HEK293 (cell line): ENCODE data around the gene GNPDA1.

Experiments used
- GLI4 ChIP-seq: fragments of 450-650 bp; formaldehyde crosslinking; IDR thresholded peaks from 2 replicates; pipeline ENCODE4 v1.5.1; 2016; ENCODE audit warnings: missing biosample characterization, missing genetic modification characterization
- KLF8 ChIP-seq: fragments of 450-650 bp; formaldehyde crosslinking; IDR thresholded peaks from 2 replicates; pipeline ENCODE4 v1.5.1; 2016; ENCODE audit warnings: missing biosample characterization, missing genetic modification characterization
- TCF7L2 ChIP-seq: IDR thresholded peaks from 2 replicates; pipeline ENCODE4 v1.6.1; 2011; ENCODE audit warnings: low read depth, mild to moderate bottlenecking, inconsistent platforms, low read length, moderate library complexity, borderline replicate concordance
- ZBTB7A ChIP-seq: fragments of 450-650 bp; formaldehyde crosslinking; IDR thresholded peaks from 2 replicates; pipeline ENCODE4 v1.5.1; 2016; ENCODE audit warnings: low read depth, missing biosample characterization, missing genetic modification characterization
- ZNF19 ChIP-seq: fragments of 450-650 bp; formaldehyde crosslinking; IDR thresholded peaks from 2 replicates; pipeline ENCODE4; 2016; ENCODE audit warnings: missing biosample characterization, missing genetic modification characterization, low read depth
- ZNF324 ChIP-seq: fragments of 450-650 bp; formaldehyde crosslinking; IDR thresholded peaks from 2 replicates; pipeline ENCODE4 v1.5.1; 2016; ENCODE audit warnings: missing biosample characterization, missing genetic modification characterization
- TF ChIP-seq, protein P1 (sequence below): fragments of 450-650 bp; formaldehyde crosslinking; IDR thresholded peaks from 2 replicates; pipeline ENCODE4 v1.5.1; 2016; ENCODE audit warnings: missing biosample characterization, missing genetic modification characterization, low read depth
- TF ChIP-seq, protein P2 (sequence below): fragments of 450-650 bp; formaldehyde crosslinking; IDR thresholded peaks from 2 replicates; pipeline ENCODE4 v1.5.1; 2016; ENCODE audit warnings: missing biosample characterization, missing genetic modification characterization
- TF ChIP-seq, protein P3 (sequence below): fragments of 450-650 bp; formaldehyde crosslinking; IDR thresholded peaks from 2 replicates; pipeline ENCODE4 v1.5.1; 2017; ENCODE audit warnings: missing biosample characterization, missing genetic modification characterization

DNA sequence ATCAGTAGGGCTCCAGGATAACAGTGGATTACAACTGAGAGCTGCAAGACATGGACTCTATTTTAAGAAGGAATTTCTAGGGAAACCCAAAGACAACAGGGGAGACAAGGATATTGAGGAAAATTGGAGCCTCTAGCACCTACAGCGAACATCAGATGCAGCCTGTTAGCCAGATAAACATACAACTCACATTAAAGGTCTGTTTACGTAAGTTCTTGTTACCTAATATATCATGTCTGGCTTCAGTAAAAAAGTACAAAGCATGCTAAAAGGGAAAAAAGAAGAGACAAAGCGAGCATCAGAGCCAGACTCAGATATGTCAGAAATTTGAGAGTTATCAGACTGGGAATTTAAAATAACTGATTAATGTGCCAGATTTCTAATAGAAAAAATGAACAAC is 17.2 kb downstream of the GNPDA1 start:
- no peak for TF ChIP-seq TCF7L2
- TF ChIP-seq KLF8 (tag by site-specific recombination), result no peak
- no peak for TF ChIP-seq ZNF324 (tag by site-specific recombination)
- TF ChIP-seq, protein P1, sequence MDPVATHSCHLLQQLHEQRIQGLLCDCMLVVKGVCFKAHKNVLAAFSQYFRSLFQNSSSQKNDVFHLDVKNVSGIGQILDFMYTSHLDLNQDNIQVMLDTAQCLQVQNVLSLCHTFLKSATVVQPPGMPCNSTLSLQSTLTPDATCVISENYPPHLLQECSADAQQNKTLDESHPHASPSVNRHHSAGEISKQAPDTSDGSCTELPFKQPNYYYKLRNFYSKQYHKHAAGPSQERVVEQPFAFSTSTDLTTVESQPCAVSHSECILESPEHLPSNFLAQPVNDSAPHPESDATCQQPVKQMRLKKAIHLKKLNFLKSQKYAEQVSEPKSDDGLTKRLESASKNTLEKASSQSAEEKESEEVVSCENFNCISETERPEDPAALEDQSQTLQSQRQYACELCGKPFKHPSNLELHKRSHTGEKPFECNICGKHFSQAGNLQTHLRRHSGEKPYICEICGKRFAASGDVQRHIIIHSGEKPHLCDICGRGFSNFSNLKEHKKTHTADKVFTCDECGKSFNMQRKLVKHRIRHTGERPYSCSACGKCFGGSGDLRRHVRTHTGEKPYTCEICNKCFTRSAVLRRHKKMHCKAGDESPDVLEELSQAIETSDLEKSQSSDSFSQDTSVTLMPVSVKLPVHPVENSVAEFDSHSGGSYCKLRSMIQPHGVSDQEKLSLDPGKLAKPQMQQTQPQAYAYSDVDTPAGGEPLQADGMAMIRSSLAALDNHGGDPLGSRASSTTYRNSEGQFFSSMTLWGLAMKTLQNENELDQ (tag by site-specific recombination), result no peak
- TF ChIP-seq ZNF19 (tag by site-specific recombination), result no peak
- TF ChIP-seq GLI4, result no peak
- TF ChIP-seq, protein P2, sequence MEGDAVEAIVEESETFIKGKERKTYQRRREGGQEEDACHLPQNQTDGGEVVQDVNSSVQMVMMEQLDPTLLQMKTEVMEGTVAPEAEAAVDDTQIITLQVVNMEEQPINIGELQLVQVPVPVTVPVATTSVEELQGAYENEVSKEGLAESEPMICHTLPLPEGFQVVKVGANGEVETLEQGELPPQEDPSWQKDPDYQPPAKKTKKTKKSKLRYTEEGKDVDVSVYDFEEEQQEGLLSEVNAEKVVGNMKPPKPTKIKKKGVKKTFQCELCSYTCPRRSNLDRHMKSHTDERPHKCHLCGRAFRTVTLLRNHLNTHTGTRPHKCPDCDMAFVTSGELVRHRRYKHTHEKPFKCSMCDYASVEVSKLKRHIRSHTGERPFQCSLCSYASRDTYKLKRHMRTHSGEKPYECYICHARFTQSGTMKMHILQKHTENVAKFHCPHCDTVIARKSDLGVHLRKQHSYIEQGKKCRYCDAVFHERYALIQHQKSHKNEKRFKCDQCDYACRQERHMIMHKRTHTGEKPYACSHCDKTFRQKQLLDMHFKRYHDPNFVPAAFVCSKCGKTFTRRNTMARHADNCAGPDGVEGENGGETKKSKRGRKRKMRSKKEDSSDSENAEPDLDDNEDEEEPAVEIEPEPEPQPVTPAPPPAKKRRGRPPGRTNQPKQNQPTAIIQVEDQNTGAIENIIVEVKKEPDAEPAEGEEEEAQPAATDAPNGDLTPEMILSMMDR (tag by site-specific recombination), result no peak
- TF ChIP-seq, protein P3, sequence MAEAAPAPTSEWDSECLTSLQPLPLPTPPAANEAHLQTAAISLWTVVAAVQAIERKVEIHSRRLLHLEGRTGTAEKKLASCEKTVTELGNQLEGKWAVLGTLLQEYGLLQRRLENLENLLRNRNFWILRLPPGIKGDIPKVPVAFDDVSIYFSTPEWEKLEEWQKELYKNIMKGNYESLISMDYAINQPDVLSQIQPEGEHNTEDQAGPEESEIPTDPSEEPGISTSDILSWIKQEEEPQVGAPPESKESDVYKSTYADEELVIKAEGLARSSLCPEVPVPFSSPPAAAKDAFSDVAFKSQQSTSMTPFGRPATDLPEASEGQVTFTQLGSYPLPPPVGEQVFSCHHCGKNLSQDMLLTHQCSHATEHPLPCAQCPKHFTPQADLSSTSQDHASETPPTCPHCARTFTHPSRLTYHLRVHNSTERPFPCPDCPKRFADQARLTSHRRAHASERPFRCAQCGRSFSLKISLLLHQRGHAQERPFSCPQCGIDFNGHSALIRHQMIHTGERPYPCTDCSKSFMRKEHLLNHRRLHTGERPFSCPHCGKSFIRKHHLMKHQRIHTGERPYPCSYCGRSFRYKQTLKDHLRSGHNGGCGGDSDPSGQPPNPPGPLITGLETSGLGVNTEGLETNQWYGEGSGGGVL (tag by site-specific recombination), result no peak
- no peak for TF ChIP-seq ZBTB7A (tag by site-specific recombination)
